HG02642 (cell line): Measurements from ENCODE around the gene PRPF8.

Experiments
- ATAC-seq: cut with Tn5 transposase; IDR thresholded peaks from one replicate; pipeline ENCODE4 v1.9.1; 2021; ENCODE audit warnings: mild to moderate bottlenecking; ENCODE audit not compliant: unreplicated experiment, poor library complexity

PRPF8 gene

GRCh38 chr17:1646199-1646875, 38.3 kb downstream of the PRPF8 start:
- ATAC-seq = no peak

- no peak for ATAC-seq
Measured at GRCh38 chr17:1645207-1646171, 39.2 kb downstream of the PRPF8 start, which contains the start of gene SCARF1. TSS of gene SCARF1 (minus strand) at chr17:1645732. CDS start at chr17:1645697, 35 bp downstream.

GRCh38 chr17:1644493-1645206, 40.0 kb downstream of the PRPF8 start:
- no peak for ATAC-seq

GRCh38 chr17:1643999-1644492, 40.6 kb downstream of the PRPF8 start:
- ATAC-seq = no peak

- no peak for ATAC-seq
Measured at GRCh38 chr17:1643293-1643998, 41.2 kb downstream of the PRPF8 start.

- ATAC-seq = no peak
Measured at GRCh38 chr17:1641065-1641403, 43.6 kb downstream of the PRPF8 start.

GRCh38 chr17:1640329-1641064, 44.2 kb downstream of the PRPF8 start:
- no peak for ATAC-seq

GRCh38 chr17:1639549-1640180, 45.0 kb downstream of the PRPF8 start:
- no peak for ATAC-seq

- ATAC-seq = no peak
Measured at GRCh38 chr17:1638624-1639300, 45.9 kb downstream of the PRPF8 start.

- no peak for ATAC-seq
Measured at GRCh38 chr17:1638171-1638590, 46.5 kb downstream of the PRPF8 start.

- ATAC-seq = no peak
Measured at GRCh38 chr17:1636732-1637285, 47.9 kb downstream of the PRPF8 start.

- no peak for ATAC-seq
Measured at GRCh38 chr17:1635675-1636465, 48.8 kb downstream of the PRPF8 start.

GRCh38 chr17:1634841-1635650, 49.6 kb downstream of the PRPF8 start:
- ATAC-seq = no peak

- no peak for ATAC-seq
Measured at GRCh38 chr17:1630662-1631061, 54.0 kb downstream of the PRPF8 start.

- no peak for ATAC-seq
Measured at GRCh38 chr17:1629504-1630310, 55.0 kb downstream of the PRPF8 start.
